ENCODE measurements around the gene ZBTB7A.

Gene ZBTB7A

DNA sequence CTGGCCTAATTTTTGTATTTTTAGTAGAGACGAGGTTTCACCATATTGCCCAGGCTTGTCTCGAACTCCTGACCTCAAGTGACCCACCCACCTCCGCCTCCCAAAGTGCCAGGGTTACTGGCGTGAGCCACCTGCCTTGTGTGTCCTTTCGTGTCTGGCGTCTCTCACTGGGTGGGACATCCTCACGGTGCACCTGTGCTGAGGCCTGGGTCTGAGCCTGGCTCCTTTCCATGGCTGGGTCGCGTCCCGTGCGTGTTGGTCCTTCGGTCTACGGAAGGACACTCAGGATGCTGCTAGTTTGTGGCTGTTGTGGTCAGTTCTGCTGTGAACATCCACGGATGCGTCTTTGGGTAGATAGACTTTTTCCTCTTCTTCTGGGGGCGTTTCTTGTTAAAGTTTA lies 39.6 kb downstream of the ZBTB7A start (continued):
- TF ChIP-seq, protein P1, sequence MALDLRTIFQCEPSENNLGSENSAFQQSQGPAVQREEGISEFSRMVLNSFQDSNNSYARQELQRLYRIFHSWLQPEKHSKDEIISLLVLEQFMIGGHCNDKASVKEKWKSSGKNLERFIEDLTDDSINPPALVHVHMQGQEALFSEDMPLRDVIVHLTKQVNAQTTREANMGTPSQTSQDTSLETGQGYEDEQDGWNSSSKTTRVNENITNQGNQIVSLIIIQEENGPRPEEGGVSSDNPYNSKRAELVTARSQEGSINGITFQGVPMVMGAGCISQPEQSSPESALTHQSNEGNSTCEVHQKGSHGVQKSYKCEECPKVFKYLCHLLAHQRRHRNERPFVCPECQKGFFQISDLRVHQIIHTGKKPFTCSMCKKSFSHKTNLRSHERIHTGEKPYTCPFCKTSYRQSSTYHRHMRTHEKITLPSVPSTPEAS (tag by site-specific recombination; IDR thresholded peaks at IDR 0.05) = no peak

DNA sequence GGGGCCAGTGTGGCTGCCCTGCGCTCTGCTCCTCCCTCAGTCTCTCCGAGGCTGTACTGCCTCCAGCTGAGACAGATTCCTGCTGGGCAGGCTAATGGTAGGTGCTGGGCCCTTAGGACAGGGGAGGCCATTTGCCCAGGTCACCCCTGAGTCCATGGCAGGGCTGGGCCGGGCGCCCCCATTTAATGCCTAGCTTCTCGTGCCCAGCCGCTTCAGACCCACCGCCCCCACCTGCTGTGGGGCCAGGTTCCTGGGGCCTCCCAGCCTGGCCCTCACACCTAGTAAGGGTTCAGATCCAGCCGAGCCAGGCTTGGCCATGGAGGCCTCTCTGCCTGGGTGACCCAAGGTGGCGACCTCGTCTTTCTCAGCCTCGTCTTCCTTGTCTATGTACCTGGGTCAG lies 41.4 kb downstream of the ZBTB7A start:
- peaks cover 0 to 53% of the 10 kb centered on the region in 2 experiments; a peak in 2 of 3 replicates for H3K36me3 ChIP-seq (ENCODE audit: control insufficient read depth in 2 of 2, insufficient read depth in 1 of 2, low read length in 2 of 2)
- no peak overlapping the region for H3K27ac ChIP-seq (ENCODE audit: extremely low read depth, low read depth, low read length)
- no peaks in the 10 kb centered on the region for H3K4me1 ChIP-seq (ENCODE audit: control insufficient read depth, insufficient read depth, low read length)
- no peak overlapping the region for H3K4me3 ChIP-seq (ENCODE audit: low read depth, low read length)
- CTCF ChIA-PET = no interaction called here
- no peaks in the 10 kb centered on the region for H3K9me3 ChIP-seq (ENCODE audit: control insufficient read depth, insufficient read depth, low read depth, low read length)
- POLR2A ChIA-PET = no interaction called here
- TF ChIP-seq, protein P2, sequence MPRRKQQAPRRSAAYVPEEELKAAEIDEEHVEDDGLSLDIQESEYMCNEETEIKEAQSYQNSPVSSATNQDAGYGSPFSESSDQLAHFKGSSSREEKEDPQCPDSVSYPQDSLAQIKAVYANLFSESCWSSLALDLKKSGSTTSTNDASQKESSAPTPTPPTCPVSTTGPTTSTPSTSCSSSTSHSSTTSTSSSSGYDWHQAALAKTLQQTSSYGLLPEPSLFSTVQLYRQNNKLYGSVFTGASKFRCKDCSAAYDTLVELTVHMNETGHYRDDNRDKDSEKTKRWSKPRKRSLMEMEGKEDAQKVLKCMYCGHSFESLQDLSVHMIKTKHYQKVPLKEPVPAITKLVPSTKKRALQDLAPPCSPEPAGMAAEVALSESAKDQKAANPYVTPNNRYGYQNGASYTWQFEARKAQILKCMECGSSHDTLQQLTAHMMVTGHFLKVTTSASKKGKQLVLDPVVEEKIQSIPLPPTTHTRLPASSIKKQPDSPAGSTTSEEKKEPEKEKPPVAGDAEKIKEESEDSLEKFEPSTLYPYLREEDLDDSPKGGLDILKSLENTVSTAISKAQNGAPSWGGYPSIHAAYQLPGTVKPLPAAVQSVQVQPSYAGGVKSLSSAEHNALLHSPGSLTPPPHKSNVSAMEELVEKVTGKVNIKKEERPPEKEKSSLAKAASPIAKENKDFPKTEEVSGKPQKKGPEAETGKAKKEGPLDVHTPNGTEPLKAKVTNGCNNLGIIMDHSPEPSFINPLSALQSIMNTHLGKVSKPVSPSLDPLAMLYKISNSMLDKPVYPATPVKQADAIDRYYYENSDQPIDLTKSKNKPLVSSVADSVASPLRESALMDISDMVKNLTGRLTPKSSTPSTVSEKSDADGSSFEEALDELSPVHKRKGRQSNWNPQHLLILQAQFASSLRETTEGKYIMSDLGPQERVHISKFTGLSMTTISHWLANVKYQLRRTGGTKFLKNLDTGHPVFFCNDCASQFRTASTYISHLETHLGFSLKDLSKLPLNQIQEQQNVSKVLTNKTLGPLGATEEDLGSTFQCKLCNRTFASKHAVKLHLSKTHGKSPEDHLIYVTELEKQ (tag by site-specific recombination; IDR thresholded peaks at IDR 0.05; ENCODE audit: borderline replicate concordance) = no peak

DNA sequence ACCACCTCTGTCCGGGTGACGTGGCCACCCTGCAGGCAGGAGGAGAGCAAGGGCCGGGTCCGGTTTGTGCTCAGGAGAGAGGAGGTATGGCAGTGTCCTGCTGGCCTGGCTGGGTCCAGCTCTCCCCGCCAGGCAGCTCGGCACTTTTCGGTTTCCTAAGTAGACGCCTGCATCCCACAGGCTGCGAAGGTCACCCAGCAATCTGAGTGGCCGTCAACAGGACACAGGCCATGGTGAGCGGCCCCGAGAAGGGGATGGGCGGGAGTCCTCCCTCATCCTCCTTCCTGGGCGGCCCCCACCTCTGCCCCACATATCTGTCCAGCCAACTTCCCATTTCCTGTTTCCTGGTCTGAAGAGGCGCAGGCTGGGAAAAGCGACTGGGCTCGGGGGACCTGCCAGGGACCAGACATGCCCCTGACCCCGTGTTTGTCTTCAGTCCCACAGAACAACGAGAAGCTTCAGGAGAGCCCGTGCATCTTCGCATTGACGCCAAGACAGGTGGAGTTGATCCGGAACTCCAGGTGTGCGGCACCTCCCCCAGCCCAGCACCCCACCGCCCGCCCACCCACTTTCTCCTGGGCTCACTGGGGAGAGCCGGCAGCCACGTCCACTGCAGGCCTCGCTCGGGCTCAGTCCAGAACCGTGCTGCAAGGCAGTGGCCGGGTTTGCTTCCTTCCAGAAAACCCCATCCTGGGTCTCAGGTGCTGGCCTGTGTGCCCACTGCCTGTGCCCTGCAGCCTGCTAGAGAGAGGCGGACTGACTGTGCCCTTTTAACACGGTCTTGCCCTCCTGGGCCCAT lies 42.9 kb downstream of the ZBTB7A start:
- peaks cover 0 to 55% of the 10 kb centered on the region in 2 experiments; a peak in 2 of 3 replicates for H3K36me3 ChIP-seq (ENCODE audit: control insufficient read depth in 2 of 2, insufficient read depth in 1 of 2, low read length in 2 of 2)
- ChIA-PET POLR2A (no interaction called here), CTCF (no interaction called here)
- H3K4me3 ChIP-seq (ENCODE audit: low read depth, low read length) = no peak overlapping the region
- no peak for TF ChIP-seq ZNF416 (tag by site-specific recombination; IDR thresholded peaks at IDR 0.05)
- TF ChIP-seq ZNF473 (tag by site-specific recombination; IDR thresholded peaks at IDR 0.05) = no peak
- TF ChIP-seq, protein P3, sequence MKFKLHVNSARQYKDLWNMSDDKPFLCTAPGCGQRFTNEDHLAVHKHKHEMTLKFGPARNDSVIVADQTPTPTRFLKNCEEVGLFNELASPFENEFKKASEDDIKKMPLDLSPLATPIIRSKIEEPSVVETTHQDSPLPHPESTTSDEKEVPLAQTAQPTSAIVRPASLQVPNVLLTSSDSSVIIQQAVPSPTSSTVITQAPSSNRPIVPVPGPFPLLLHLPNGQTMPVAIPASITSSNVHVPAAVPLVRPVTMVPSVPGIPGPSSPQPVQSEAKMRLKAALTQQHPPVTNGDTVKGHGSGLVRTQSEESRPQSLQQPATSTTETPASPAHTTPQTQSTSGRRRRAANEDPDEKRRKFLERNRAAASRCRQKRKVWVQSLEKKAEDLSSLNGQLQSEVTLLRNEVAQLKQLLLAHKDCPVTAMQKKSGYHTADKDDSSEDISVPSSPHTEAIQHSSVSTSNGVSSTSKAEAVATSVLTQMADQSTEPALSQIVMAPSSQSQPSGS (tag by site-specific recombination; IDR thresholded peaks at IDR 0.05; ENCODE audit: low read depth) = no peak
- no peak for TF ChIP-seq ZBTB21 (tag by site-specific recombination; IDR thresholded peaks at IDR 0.05)
- TF ChIP-seq, protein P4, sequence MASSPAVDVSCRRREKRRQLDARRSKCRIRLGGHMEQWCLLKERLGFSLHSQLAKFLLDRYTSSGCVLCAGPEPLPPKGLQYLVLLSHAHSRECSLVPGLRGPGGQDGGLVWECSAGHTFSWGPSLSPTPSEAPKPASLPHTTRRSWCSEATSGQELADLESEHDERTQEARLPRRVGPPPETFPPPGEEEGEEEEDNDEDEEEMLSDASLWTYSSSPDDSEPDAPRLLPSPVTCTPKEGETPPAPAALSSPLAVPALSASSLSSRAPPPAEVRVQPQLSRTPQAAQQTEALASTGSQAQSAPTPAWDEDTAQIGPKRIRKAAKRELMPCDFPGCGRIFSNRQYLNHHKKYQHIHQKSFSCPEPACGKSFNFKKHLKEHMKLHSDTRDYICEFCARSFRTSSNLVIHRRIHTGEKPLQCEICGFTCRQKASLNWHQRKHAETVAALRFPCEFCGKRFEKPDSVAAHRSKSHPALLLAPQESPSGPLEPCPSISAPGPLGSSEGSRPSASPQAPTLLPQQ (tag by site-specific recombination; IDR thresholded peaks at IDR 0.05) = no peak
- TF ChIP-seq ZNF776 (tag by site-specific recombination; IDR thresholded peaks at IDR 0.05; ENCODE audit: borderline replicate concordance) = no peak
- TF ChIP-seq, protein P5, sequence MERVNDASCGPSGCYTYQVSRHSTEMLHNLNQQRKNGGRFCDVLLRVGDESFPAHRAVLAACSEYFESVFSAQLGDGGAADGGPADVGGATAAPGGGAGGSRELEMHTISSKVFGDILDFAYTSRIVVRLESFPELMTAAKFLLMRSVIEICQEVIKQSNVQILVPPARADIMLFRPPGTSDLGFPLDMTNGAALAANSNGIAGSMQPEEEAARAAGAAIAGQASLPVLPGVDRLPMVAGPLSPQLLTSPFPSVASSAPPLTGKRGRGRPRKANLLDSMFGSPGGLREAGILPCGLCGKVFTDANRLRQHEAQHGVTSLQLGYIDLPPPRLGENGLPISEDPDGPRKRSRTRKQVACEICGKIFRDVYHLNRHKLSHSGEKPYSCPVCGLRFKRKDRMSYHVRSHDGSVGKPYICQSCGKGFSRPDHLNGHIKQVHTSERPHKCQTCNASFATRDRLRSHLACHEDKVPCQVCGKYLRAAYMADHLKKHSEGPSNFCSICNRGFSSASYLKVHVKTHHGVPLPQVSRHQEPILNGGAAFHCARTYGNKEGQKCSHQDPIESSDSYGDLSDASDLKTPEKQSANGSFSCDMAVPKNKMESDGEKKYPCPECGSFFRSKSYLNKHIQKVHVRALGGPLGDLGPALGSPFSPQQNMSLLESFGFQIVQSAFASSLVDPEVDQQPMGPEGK (tag by site-specific recombination; IDR thresholded peaks at IDR 0.05) = no peak
- TF ChIP-seq ZNF16 (tag by site-specific recombination; IDR thresholded peaks at IDR 0.05; ENCODE audit: low read depth) = no peak
- TF ChIP-seq ZNF2 (tag by site-specific recombination; IDR thresholded peaks at IDR 0.05) = no peak
- TF ChIP-seq ZNF274 (IDR thresholded peaks at IDR 0.05; ENCODE audit: low read length) = no peak
- no peak for TF ChIP-seq ZNF274 (tag by site-specific recombination; IDR thresholded peaks at IDR 0.05; ENCODE audit: borderline replicate concordance)
- TF ChIP-seq, protein P6, sequence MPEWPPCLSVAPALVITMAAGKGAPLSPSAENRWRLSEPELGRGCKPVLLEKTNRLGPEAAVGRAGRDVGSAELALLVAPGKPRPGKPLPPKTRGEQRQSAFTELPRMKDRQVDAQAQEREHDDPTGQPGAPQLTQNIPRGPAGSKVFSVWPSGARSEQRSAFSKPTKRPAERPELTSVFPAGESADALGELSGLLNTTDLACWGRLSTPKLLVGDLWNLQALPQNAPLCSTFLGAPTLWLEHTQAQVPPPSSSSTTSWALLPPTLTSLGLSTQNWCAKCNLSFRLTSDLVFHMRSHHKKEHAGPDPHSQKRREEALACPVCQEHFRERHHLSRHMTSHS (tag by site-specific recombination; IDR thresholded peaks at IDR 0.05) = no peak
- TF ChIP-seq ZNF140 (tag by site-specific recombination; IDR thresholded peaks at IDR 0.05) = no peak
- TF ChIP-seq KLF16 (tag by site-specific recombination; IDR thresholded peaks at IDR 0.05) = no peak
- TF ChIP-seq IKZF3 (tag by site-specific recombination; IDR thresholded peaks at IDR 0.05) = no peak
- TF ChIP-seq ZSCAN23 (tag by site-specific recombination; IDR thresholded peaks at IDR 0.05) = no peak
- H3K4me1 ChIP-seq (ENCODE audit: control insufficient read depth, insufficient read depth, low read length) = no peaks in the 10 kb centered on the region
- no peaks in the 10 kb centered on the region for H3K9me3 ChIP-seq (ENCODE audit: control insufficient read depth, insufficient read depth, low read depth, low read length)
- no peak overlapping the region for H3K27ac ChIP-seq (ENCODE audit: extremely low read depth, low read depth, low read length)

Data from HEK293 (cell line).